Measurements from ENCODE around the gene SAXO1.
"Not testable (repeated sequence)": the region's sequence is repeated elsewhere in the genome, so short reads cannot be mapped to it uniquely, and the experiment has no call there.

SAXO1 gene, protein sequence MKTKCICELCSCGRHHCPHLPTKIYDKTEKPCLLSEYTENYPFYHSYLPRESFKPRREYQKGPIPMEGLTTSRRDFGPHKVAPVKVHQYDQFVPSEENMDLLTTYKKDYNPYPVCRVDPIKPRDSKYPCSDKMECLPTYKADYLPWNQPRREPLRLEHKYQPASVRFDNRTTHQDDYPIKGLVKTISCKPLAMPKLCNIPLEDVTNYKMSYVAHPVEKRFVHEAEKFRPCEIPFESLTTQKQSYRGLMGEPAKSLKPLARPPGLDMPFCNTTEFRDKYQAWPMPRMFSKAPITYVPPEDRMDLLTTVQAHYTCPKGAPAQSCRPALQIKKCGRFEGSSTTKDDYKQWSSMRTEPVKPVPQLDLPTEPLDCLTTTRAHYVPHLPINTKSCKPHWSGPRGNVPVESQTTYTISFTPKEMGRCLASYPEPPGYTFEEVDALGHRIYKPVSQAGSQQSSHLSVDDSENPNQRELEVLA
- total RNA-seq = 0 to 0.31 (median 0.07) reads per million in 18 experiments

DNA sequence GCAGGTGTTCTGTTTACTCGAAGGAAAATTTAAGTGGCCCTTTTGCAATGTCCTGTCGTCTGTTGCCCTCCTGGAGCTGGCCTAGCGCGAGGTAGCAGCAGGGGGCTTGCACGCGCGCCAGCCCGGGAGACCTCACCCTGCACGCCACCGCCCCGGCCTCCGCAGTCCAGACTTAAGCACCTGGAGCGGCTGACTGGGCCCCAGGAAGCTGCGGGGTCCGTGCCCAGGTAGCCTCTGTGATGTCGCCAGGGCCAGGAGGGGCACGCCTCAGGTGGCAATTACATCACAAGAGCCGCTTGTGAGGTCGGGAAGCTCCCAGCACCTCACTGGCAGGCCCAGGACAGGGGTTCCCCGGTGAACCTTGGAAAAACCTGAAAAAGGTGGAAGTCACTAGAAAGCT, at the start of gene SAXO1:
Gene SAXO1 (minus strand): TSS at position 195 of the 400 bp plus-strand sequence. CDS start 301 bp downstream, outside the sequence.
- no peak for DNase-seq

DNA sequence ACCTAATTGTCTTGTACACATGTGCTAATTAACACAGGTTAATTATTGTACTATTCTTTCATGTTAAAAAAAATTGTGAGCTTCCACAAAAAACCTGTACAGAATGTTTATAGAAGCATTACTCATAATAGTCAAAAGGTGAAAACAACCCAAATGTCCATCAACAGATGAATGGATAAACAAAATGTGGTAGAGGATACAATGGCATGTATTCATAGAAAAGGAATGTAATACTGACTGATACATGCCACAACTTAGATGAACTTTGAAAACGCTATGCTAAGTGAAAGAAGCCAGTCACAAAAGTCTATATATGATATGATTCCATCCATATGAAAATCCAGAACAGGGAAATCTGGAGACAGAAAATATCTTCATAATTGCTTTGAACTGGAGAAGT, 41.8 kb upstream of the SAXO1 start:
- no peak for DNase-seq

DNA sequence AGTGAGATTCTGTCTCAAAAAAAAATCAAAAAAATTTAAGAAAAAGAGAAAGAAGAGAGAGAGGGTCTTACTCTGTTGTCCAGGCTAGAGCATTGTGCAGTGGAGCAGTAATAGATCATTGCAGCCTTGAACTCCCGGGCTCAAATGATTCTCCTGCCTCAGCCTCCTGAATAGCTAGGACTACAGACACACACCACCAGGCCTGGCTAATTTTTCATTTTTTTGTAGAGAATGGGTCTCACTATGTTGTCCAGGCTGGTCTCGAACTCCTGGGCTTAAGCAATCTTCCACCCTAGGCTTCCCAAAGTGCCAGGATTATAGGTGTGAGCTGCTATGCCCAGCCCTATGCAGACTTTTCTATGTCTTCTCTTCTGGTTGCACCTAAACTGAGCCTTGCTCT, 41.2 kb upstream of the SAXO1 start:
- no peak for DNase-seq

DNA sequence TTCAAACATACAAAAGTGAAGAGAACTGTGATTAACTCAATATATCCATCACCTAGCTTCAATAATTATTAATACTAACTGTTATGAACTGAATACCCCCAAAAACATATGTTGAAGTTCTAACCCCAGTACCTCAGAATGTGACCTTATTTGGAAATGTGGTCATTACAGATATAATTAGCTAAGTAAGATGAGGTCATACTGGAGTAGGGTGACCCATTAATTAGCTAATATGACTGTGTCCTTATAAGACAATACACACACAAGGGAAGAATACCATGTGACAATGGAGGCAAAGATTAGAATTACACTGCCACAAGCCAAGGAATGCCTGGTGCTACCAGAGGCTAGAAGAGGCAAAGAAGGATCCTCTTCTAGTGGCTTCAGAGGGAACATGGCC, 24.0 kb upstream of the SAXO1 start:
- no peak for DNase-seq

DNA sequence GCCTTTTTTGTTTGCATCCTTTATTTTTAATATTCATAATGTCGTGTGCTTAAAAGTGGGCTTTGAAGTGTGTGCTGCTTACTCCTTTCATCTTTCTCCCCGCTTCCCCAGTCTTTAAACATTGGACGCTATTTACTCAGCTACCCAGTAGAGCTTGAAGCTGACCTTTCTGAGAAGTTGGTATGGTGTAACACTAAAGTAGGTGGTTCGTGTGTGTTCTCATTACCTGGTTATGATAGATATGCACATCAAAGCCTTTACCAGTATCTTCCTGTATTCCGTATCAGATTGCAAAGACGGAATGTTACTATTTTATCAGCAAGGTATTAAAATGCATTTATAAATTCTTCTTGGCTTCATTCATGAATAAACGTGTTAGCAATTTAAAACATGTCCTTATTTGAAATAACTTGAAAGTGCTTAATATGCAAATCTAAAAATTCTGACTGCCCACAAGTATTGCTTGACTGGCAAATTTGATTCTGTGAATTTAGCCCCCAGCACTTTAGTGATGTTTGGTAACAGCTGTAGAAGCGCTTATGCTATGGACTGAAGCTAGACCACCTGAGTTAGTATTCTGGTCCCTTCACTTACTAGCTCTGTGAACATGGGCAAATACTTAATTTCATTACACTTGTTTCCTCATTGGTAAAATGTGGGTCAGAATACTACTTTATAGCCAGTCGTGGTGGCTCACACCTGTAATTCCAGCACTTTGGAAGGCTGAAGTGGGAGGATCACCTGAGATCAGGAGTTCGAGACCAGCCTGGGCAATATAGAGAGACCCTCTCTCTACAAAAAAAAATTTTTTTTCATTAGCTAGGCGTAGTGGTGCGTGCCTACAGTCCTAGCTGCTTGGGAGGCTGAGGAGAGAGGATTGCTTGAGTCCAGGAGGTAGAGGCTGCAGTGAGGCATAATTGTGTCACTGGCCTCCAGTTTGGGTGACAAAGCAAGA, 17.9 kb upstream of the SAXO1 start:
- no peak for DNase-seq

DNA sequence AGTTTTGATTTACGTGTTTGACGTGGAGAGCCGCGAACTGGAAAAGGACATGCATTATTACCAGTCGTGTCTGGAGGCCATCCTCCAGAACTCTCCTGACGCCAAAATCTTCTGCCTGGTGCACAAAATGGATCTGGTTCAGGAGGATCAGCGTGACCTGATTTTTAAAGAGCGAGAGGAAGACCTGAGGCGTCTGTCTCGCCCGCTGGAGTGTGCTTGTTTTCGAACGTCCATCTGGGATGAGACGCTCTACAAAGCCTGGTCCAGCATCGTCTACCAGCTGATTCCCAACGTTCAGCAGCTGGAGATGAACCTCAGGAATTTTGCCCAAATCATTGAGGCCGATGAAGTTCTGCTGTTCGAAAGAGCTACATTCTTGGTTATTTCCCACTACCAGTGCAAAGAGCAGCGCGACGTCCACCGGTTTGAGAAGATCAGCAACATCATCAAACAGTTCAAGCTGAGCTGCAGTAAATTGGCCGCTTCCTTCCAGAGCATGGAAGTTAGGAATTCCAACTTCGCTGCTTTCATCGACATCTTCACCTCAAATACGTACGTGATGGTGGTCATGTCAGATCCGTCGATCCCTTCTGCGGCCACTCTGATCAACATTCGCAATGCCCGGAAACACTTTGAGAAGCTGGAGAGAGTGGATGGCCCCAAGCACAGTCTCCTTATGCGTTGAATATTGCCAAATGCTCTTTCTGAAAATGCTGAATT, 17.1 kb upstream of the SAXO1 start:
- DNase-seq = peak in 1 of 2 donors; percentile 1

DNA sequence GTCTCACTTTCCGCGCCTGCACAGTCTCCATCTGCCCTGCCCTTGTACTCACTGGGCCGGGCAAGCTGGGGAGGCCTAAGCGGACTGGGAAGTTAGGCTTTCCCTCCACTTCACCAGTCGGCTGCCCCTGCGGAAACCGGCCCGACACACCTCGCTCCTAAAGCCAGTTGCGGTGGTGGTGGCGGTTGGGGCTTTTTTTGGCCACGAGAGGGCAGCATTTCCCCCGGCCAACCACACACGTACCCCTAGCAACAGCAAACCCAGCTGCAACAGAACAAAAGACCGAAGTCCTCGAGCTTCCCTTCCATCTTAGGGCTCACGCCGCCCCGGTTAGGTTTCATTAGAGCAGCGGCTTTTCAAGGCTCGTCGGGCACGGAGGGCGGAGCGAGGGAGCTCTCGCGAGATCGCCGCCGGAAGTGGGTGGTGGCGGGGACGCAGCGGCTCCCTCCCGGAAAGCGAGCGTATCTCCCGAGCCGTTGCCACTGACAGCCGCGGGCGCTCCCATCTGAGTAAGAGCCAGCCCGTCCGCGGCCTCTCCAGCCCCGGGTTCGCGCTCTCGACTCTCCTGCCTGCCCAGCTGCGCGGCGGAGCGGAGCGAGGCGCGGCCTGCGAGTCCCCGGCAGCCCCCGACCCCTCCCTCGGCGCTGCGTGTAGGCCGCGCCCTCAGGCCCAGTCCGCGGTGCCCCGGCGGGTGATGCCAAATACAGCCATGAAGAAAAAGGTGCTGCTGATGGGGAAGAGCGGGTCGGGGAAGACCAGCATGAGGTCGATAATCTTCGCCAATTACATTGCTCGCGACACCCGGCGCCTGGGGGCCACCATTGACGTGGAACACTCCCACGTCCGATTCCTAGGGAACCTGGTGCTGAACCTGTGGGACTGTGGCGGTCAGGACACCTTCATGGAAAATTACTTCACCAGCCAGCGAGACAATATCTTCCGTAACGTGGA, 16.2 kb upstream of the SAXO1 start, which contains the start of gene RRAGA:
Gene RRAGA (plus strand): TSS at position 462 of the 951 bp plus-strand sequence. CDS start 233 bp downstream, at position 695.
- DNase-seq = peak; percentile 96

DNA sequence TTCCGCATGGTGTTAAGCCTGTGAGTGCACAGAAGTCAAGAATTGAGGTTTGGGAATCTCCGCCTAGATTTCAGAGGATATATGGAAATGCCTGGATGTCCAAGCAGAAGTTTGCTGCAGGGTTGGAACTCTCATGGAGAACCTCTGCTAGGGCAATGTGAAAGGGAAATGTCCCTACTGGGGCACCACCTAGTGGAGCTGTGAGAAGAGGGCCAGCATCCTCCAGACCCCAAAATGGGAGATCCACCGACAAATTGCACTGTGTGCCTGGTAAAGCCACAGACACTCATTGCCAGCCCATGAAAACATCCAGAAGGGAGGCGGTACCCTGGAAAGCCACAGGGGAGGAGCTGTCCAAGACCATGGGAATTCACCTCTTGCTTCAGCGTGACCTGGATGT, 3.6 kb upstream of the SAXO1 start:
- DNase-seq = no peak

DNA sequence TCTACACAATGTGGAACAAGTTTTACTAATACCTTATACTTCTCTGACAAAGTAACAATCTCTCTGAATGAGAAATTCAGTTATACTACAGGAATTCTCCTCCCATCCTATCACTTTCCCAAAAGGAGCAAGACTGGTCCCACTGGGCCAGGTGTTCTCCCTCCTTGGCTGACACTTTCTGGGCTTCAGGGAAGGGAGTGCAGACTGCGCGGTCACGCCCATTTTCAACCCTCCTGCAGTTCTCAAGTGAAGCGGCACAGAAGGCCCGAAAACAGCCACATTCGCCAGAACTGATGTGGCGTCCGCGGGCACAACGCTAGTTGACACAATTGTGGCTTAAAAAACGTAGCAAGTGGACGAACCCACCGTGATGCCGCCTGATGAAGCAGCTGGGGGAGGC, 603 bp downstream of the SAXO1 start:
- DNase-seq = no peak

DNA sequence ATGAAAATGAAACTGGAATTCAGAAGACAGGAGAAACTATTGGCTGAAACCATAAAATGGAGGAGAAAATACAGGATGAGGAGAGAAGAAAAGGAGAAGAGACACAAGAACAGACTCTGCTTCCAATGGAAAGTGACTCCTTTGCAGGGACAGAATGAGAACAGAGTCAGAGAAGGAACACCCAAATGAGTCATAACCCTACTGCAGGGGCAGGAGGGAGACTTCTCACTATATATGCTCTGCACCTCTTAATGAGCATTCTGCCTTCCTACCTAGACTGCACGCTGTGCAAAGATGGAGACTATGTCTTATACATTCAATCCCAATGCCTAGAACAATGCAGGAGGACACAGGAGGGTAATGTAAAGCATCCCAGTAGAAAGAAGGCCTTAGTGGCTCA, 2.1 kb downstream of the SAXO1 start:
- DNase-seq = no peak

DNA sequence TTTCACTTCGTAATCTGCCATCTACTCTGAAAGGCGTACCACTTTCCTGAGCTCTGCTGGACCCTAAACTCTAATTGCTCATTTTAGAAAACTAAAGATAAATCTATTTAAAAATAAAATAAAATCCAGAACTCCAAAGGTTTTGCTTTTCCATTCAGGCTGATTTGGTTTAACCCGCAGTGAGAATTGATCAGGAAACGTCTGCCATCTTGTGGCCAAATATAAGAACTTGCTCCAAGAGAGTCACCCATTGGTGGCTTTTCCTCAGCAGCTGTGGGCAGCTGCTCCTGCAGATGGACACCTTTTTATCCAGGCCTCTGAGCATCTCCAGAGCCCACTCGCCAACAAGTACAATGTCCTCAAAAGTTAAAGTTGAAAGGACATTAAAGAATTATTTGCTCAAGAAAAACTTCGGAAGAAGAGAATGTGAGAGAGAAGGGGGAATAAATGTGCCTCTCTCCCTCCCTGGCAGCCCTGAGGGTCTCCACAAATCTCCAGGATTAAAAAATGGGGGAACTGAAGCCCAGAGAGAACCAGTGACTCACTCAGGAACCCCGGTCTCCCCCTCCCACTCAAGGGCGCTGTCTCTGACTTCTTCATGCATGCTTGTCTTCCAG, 4.1 kb downstream of the SAXO1 start:
- DNase-seq = peak; percentile 42 to 61

DNA sequence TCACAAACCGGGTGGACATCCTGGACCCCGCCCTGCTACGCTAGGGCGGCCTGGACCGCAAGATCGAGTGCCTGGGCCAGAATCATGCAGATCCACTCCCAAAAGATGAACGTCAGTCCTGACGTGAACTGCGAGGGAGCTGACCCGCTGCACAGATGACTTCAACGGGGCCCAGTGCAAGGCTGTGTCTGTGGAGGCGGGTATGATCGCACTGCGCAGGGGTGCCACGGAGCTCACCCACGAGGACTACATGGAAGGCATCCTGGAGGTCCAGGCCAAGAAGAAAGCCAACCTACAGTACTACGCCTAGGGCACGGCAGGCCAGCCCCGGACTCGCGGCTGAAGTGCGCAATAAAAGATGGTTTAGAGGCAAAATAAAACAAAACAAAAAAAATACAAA, 5.2 kb downstream of the SAXO1 start:
- DNase-seq = no peak

DNA sequence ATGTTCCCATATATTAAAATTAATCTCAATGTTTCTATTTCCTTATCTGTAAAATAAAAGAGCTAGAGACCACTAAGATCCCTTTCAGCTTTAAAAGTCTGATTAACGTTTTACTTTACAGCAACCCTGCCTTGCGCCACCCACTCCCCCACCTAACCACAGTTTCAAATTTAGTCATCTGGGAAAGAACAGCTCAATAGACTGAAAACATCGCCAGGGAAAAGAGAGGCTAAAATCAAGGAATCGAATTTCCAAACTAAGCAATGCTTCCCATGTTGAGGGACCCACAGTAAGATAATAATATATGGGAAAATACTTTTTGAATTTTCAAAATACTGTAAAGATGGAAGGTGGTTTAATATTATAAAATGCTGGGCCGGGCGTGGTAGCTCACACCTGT, 6.6 kb downstream of the SAXO1 start:
- DNase-seq = no peak

DNA sequence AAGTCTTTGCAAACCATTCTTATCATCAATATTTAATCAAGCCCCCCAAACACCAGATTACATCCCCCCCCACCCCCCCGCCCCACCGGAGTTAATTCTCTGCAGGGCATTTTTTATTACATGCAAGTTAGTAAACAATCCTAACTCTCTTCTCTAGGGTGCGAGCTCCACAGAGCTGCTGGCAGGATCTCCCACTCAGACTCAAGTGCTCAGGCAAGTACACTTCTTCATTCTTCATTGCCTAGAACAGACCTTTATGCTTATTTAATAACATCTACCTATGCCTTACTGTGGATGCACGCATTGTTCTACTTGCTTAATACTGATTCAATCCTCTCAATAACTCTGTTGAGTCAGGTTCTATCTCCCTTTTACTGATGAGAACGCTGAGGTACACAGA, 9.9 kb downstream of the SAXO1 start:
- no peak for DNase-seq

DNA sequence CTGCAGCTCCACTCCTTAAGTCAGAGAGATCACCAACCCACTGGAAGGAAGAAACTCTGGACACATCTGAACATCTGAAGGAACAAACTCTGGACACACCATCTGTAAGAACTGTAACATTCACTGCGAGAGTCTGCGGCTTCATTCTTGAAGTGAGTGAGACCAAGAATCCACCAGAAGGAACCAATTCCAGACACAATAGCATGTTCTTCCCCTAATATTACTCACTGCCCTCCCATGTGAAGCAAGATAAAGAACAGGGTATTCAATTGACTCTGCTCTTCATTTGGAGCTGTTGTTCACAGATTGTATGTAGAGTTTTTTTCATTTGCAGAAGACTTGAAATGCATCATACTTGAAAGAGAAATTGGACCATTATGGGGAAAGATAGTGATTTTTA, 10.8 kb downstream of the SAXO1 start:
- no peak for DNase-seq

DNA sequence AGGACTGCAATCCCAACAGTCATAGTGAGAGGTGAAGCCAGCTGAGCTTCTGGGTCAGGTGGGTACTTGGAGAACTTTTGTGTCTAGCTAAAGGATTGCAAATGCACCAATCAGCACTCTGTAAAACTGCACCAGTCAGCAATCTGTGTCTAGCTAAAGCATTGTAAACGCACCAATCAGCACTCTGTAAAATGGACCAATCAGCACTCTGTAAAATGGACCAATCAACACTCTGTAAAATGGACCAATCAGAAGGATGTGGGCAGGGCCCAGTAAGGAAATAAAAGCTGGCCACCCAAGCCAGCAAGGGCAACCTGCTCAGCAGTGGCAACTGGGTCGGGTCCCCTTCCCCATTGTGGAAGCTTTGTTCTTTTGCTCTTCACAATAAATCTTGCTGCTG, 11.4 kb downstream of the SAXO1 start:
- not testable (repeated sequence) for DNase-seq

DNA sequence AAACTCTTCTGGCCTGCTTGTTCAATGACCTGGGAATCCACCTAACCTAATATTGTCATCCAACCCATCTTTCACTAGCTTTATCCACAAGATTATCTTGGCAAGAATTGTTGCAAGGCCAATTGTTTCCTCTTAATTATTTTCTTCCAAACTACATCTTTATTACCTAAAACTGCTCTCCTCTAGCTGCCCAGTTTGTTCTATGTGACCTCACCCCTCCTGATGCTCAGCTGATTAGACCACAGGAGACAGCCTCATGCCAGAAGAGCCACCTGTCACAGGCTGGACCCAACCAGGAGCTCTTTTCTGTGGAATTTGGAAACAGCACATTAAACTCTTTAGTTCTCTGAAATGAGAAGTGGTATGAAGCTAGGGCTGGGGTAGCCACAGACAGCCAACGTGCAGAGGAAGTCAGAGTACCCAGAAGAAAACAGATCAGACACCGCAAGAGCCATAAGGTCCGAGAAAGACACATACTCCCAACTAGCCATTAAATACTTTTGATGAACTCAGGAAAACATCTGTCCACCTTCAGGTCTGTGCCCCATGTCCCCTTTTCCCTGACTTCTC, 12.0 kb downstream of the SAXO1 start:
- no peak for DNase-seq

DNA sequence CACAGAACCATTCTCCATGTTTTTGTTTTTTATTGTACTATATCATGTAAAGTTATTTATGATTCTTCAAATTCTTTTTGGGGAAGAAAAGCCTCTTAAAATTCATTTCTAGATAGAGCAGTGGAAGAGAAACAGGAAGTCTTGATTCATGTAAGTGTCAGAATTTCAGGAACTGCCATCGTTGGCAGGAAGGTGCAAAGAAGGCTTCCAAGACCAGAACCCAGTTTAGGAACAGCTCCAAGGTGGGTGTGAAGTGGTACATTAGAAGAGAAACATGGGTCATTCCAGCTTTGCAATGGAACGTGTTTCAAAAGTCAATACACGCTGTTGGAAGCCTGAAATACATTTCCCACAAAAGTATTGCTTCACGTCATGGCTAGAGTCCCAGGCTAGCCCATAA, 14.8 kb downstream of the SAXO1 start:
- no peak for DNase-seq

DNA sequence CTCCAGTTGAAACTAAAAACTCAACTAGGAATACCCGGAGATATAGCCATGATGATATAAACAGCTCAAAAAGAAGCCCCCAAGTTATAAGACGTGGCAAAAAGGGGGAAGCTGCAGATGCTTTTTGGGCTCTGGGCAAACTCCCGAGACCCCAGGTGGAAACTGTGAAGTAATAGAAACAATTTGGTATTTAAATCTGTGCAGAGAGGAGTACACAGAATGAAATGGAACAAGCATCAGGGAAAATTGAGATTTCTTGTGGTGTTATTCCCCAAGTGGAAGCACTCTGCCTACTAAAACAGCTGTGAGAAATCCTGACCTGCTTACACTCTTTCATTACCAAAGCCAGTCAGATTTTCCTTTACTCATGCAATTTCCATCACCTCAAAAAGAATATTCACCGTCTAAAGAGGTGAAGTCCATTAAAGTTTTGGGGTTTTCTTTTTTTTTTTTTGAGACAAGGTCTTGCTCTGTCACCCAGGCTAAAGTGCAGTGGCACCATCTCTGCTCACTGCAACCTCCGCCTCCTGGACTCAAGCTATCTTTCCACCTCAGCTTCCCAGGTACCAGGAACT, 23.5 kb downstream of the SAXO1 start:
- no peak for DNase-seq

DNA sequence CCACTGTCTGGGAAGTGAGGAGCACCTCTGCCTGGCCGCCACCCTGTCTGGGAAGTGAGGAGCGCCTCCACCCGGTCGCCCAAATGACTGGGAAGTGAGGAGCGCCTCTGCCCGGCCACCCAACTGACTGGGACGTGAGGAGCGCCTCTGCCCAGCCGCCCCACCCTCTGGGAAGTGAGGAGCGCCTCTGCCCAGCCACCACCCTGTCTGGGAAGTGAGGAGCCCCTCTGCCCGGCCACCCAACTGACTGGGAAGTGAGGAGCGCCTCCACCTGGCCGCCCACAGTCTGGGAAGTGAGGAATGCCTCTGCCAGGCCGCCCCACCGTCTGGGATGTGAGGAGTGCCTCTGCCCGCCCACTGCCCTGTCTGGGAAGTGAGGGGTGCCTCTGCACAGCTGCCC, 32.9 kb downstream of the SAXO1 start:
- no peak for DNase-seq
